ENCODE results near the gene TEX12. TPM values are rescaled to one million over a fixed set of nuclear protein-coding genes. Genes with fewer than 3 reads are reported as not detected.
A peak's percentile ranks its signal among the peaks of the same experiment; 100 is the strongest.

Gene TEX12
- total RNA-seq, 4 donors from 2014 or later, result 0.33 TPM; not detected in 3

DNA sequence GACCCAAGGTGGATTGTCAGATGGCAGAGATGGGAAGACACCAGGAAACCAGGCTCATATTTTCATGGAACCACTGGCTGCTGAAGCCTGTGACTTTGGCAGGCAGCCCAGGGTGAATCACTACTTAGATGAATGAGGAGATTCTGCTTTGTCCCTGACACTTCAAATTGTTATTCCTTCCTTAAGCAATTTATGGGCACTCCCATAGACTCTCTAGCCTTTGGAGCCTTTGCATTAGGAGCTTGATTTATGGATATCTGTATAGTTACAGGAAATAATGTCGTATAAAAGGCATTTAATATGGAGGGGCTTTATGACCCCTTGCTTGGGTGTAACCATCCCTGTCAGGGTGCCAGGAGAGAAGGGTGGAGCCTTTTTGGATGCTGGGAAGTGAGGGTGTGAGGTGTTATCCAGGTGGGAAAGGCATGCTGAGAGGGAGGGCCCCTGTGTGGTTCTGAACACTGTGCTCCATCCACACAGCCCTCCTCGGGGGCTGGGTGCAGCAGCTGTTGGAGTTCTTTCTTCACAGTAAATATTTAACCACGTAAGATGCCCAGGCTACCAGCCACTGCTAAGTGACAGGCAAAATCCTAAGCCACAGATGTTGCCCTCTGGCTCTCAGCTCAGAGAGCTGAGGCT is 38.6 kb upstream of the TEX12 start:
- intact Hi-C loops (cut with DNase I), result no loop called here
- WGBS, 2 donors, result 62 to 85% methylated on average over 3 of the region's 3 CpGs
- no peak overlapping the region for H3K27ac ChIP-seq
- H3K9me3 ChIP-seq, result no peaks in the 10 kb centered on the region
- no peaks in the 10 kb centered on the region for H3K27me3 ChIP-seq
- no peaks in the 10 kb centered on the region for H3K36me3 ChIP-seq
- DNase-seq, result peak; percentile 8 to 14
- TF ChIP-seq, protein P1, sequence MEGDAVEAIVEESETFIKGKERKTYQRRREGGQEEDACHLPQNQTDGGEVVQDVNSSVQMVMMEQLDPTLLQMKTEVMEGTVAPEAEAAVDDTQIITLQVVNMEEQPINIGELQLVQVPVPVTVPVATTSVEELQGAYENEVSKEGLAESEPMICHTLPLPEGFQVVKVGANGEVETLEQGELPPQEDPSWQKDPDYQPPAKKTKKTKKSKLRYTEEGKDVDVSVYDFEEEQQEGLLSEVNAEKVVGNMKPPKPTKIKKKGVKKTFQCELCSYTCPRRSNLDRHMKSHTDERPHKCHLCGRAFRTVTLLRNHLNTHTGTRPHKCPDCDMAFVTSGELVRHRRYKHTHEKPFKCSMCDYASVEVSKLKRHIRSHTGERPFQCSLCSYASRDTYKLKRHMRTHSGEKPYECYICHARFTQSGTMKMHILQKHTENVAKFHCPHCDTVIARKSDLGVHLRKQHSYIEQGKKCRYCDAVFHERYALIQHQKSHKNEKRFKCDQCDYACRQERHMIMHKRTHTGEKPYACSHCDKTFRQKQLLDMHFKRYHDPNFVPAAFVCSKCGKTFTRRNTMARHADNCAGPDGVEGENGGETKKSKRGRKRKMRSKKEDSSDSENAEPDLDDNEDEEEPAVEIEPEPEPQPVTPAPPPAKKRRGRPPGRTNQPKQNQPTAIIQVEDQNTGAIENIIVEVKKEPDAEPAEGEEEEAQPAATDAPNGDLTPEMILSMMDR (IDR thresholded peaks at IDR 0.05), result no peak
- no peak for TF ChIP-seq POLR2A (IDR thresholded peaks at IDR 0.05)
- no peak overlapping the region for H3K4me3 ChIP-seq (replicated peaks in 1 of 3)
- peaks cover 0 to 4% of the 10 kb centered on the region in 2 donors for H3K4me1 ChIP-seq

DNA sequence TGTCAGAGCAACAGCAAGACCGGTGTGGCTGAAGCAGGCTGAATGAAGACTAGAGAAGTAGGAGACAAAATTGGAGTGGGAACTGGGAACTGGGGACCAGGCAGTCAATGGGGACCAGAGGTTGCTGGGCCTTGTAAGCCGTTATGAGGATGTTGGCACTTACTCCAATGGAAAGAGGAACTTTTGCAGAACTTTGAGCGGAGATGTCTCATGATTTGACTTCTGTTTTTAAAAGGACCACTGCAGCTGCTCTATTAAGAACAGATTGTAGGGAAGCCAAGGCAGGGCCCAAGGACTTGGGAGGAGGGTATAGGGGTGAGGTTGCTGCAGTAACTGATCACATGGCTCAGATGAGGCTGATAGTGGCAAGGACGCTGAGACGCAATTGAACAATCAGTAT is 37.5 kb upstream of the TEX12 start:
- intact Hi-C loops (cut with DNase I), result no loop called here
- Histone ChIP-seq H3K9me3 (no peaks in the 10 kb centered on the region), H3K27ac (no peak overlapping the region), H3K36me3 (no peaks in the 10 kb centered on the region), H3K4me1 (peaks cover 0 to 4% of the 10 kb centered on the region in 2 donors), H3K27me3 (no peaks in the 10 kb centered on the region), H3K4me3 (replicated peaks in 1 of 3) (no peak overlapping the region)
- WGBS, 2 donors, result 82 to 86% methylated on average over 5 of the region's 5 CpGs
- DNase-seq, result no peak
- no peak for TF ChIP-seq POLR2A (IDR thresholded peaks at IDR 0.05)
- TF ChIP-seq, protein P1 (IDR thresholded peaks at IDR 0.05), result no peak

DNA sequence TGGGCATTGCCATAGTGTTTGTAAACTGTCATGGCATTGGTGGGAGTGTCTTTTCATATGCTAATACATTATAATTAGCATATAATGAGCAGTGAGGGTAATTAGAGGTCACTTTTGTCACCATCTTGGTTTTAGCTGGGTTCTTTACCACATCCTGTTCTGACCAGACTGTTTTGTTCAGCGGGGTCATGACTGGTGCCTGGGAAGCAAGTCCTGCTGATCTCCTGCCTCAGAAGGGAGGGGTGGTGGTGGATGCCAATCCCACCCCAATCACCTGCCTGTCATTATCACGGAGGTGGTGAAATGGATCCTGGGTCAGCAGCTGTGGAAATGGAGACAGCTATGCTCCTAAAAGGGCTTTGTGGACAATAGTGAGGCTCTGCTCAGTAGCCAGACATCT is 34.4 kb upstream of the TEX12 start:
- WGBS, 2 donors, result 75% methylated on average over 2 of the region's 2 CpGs

DNA sequence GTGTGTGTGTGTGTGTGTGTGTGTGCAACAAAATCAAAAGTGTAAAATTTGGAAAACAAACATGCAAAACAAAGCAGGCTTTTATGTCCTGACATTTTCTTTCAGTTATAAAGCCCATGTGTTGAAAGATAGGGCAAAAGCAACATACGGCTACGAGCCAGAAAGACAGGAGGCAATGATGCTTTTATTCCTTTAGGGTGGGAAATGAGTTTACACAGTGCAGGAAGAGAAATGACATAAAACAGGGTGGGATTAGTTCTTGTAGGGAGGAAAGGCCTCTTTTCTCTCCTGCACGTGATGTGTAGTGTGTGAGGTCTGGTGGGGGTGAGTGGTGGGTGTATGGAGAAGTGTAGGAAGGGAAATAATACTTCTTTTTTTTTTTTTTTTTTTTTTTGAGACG is 32.7 kb upstream of the TEX12 start:
- Histone ChIP-seq H3K4me3 (replicated peaks in 1 of 3) (no peak overlapping the region), H3K4me1 (no peaks in the 10 kb centered on the region), H3K9me3 (no peaks in the 10 kb centered on the region), H3K27ac (no peak overlapping the region), H3K36me3 (no peaks in the 10 kb centered on the region), H3K27me3 (no peaks in the 10 kb centered on the region)
- intact Hi-C loops (cut with DNase I), result no loop called here
- DNase-seq, result no peak
- 83 to 87% methylated on average over 4 of the region's 4 CpGs for WGBS, 2 donors
- TF ChIP-seq, protein P1 (IDR thresholded peaks at IDR 0.05), result no peak
- TF ChIP-seq POLR2A (IDR thresholded peaks at IDR 0.05), result no peak

More for the DNA sequence above, 34.4 kb upstream of the TEX12 start:
- no peak for DNase-seq
- no peaks in the 10 kb centered on the region for H3K36me3 ChIP-seq
- no peak for TF ChIP-seq POLR2A (IDR thresholded peaks at IDR 0.05)
- TF ChIP-seq, protein P1 (IDR thresholded peaks at IDR 0.05), result no peak
- no peak overlapping the region for H3K27ac ChIP-seq
- intact Hi-C loops (cut with DNase I), result no loop called here
- H3K27me3 ChIP-seq, result no peaks in the 10 kb centered on the region
- no peak overlapping the region for H3K4me3 ChIP-seq (replicated peaks in 1 of 3)
- H3K9me3 ChIP-seq, result no peaks in the 10 kb centered on the region
- peaks cover 0 to 4% of the 10 kb centered on the region in 2 donors for H3K4me1 ChIP-seq

DNA sequence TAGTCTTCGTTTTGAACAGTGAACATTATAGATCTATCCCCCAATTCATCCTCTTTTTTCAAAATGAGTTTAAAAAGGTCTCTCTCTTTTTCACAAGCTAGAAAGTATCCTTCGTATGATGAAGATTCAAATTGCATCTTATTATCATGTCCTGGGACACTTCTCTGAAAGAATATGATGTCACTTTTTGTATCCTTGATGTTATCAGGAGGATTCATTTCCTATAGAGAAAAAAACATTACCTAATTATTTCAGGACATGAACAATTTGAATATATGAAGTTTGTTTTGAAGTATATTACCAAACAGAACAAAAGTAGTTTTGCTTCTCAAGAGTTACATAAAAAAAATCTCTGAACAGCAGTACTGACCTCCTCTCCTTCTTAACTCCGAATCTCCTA is 23.6 kb upstream of the TEX12 start:
- WGBS, 2 donors, result 91 to 94% methylated on average over 3 of the region's 3 CpGs
- intact Hi-C loops (cut with DNase I), result no loop called here
- H3K4me3 ChIP-seq (replicated peaks in 1 of 3), result no peak overlapping the region
- no peak for DNase-seq
- H3K4me1 ChIP-seq, result no peaks in the 10 kb centered on the region
- H3K9me3 ChIP-seq, result no peaks in the 10 kb centered on the region
- H3K27me3 ChIP-seq, result no peaks in the 10 kb centered on the region
- no peak for TF ChIP-seq POLR2A (IDR thresholded peaks at IDR 0.05)
- TF ChIP-seq, protein P1 (IDR thresholded peaks at IDR 0.05), result no peak
- no peak overlapping the region for H3K27ac ChIP-seq
- H3K36me3 ChIP-seq, result no peaks in the 10 kb centered on the region
